Activated T-helper 1 cell treated with anti-CD3 and anti-CD28 coated beads, Interleukin-12 subunit alpha, Interleukin-12 subunit beta, Interleukin-2, Interleukin-4 antibody, amounts not matched to agents 30 ng/mL and 10 ng/mL and 1 ng/mL, durations not matched to agents 14 hours and 24 hours and 36 hours (primary cell): ENCODE results near the gene MCM9. TPM values are rescaled to one million over a fixed set of nuclear protein-coding genes. Genes with fewer than 3 reads are reported as not detected.

Experiments used
- DNase-seq: peaks from one replicate; pipeline ENCODE4 v3.0.0; 2021; ENCODE audit warnings: low spot score
- H3K27ac Mint-ChIP-seq: one replicate; pipeline ENCODE4 v1.8.0; 2021; ENCODE audit warnings: mild to moderate bottlenecking, mixed read lengths
- H3K27me3 Mint-ChIP-seq: one replicate; pipeline ENCODE4 v1.8.0; 2022; ENCODE audit warnings: mild to moderate bottlenecking, moderate library complexity, mixed read lengths; ENCODE audit not compliant: insufficient read depth
- H3K36me3 Mint-ChIP-seq: one replicate; pipeline ENCODE4 v1.8.0; 2021; ENCODE audit warnings: low read depth, mixed read lengths
- H3K4me1 Mint-ChIP-seq: one replicate; pipeline ENCODE4 v1.8.0; 2021; ENCODE audit warnings: low read depth, mixed read lengths
- H3K4me3 Mint-ChIP-seq: one replicate; pipeline ENCODE4 v1.8.0; 2021; ENCODE audit warnings: mild to moderate bottlenecking, moderate library complexity, mixed read lengths
- H3K9me3 Mint-ChIP-seq: one replicate; pipeline ENCODE4 v1.8.0; 2021; ENCODE audit warnings: mixed read lengths
- intact Hi-C: fragments of 100-400 bp; cut with micrococcal nuclease; formaldehyde crosslinking; loops from one replicate; pipeline ENCODE4 v1.15.1; 2024
- total RNA-seq: library from RNA; stranded (reverse); gene quantifications from 2 replicates; pipeline ENCODE4 v1.2.3, GENCODE V29; 2022

MCM9 gene
- total RNA-seq, 1 donor from 2014 or later, result 24.4 TPM

DNA sequence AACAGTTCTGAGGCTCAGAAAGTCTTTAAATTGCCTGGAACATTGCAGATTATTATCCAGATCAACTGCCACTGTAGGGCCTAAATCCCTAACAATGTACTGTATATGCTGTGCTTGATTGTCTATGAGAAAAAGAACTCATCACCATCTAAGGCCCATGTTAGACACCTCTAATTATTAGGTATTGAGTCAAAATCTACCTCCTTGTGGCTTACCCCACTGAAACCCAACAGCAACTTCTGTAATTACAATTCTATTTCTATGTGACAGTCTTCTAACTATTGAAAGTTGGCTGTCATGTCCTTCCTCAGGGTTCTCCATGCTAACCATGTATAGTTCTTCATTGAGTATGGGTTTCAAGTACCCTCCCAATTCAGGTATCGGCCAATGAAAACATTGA is 13.9 kb downstream of the MCM9 start:
- Mint-ChIP-seq H3K4me1 (peaks cover 8% of the 10 kb centered on the region), H3K9me3 (no peaks in the 10 kb centered on the region), H3K36me3 (peaks cover 45% of the 10 kb centered on the region), H3K27ac (no peak overlapping the region), H3K4me3 (no peak overlapping the region), H3K27me3 (no peaks in the 10 kb centered on the region)
- intact Hi-C loops, result no loop called here
- no peak for DNase-seq

DNA sequence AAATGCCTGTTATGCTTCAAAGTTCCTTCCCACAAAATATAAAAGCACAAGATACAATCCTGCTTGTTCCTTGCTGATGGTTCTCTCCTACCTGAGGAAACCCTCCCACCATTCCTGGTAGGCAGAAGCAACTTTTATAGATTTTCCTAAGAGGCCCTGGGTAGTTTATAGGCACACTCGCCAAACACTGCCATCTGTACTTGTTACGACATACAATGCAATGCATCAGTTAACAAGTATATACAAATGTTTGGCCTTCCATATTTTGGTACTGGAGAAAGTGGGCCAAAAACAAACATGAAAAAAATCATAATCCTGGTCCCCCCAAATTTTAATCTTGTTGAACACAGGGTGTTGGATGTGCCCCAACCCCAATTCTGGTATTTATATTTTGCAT is 16.6 kb downstream of the MCM9 start:
- no peak overlapping the region for H3K4me3 Mint-ChIP-seq
- intact Hi-C loops, result no loop called here
- H3K36me3 Mint-ChIP-seq, result peaks cover 54% of the 10 kb centered on the region
- DNase-seq, result no peak
- no peaks in the 10 kb centered on the region for H3K27me3 Mint-ChIP-seq
- no peaks in the 10 kb centered on the region for H3K4me1 Mint-ChIP-seq
- H3K27ac Mint-ChIP-seq, result no peak overlapping the region
- H3K9me3 Mint-ChIP-seq, result no peaks in the 10 kb centered on the region

DNA sequence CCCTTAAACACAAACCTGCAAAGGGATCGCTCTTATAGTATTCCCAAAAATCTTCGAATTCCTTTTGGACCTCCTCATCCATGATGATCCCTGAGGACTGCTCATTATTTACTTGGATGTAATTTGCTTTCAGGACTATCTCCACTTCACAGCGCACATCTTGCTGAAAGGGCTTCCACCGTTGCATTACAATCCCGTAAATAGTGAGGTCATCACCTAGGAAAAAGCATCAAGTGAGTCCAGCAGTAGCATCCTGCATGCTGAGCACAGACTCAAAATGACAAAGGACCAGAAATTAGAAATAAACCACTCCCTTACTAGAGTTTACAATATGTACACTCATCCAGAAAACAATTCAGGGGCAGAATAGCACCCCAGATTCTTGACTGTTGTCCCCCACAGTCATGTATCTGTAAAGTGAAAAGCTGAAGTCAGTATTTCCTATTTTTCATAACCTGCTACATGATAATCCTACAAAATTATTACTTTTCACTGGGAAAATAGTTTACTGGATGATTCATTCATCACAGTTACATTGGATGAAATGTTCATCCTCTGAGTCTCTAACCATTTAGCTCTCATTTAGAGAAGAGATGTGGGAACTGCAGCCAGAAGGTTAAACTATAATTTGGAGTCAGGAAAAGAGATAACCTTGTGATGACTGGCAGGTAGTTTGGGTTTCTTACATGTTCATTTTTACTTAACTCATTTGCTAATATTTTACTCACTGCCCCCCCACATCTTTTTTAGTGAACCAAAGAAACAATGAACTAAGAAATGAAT is 17.2 kb downstream of the MCM9 start:
- H3K27ac Mint-ChIP-seq, result no peak overlapping the region
- peaks cover 57% of the 10 kb centered on the region for H3K36me3 Mint-ChIP-seq
- no peak for DNase-seq
- no peaks in the 10 kb centered on the region for H3K27me3 Mint-ChIP-seq
- intact Hi-C loops, result no loop called here
- no peak overlapping the region for H3K4me3 Mint-ChIP-seq
- H3K9me3 Mint-ChIP-seq, result no peaks in the 10 kb centered on the region
- H3K4me1 Mint-ChIP-seq, result no peaks in the 10 kb centered on the region

DNA sequence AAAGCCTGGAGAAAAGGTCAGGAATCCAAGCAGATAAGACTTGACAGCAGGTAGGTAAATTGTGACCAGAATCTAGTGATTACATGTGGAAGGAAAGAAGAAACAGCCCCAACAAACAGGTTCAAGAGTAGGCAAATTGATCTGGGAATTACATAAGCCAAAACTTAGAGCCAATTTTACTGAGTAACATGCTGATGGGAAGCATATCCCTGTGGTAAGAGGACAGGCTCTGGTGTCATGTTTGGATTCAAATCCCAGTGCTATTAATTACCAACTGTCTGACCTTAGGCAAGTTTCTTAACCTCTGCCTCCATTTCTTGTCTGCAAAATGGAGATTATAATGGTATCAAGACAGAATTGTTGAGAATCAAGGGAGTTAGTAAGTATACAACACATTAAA is 20.4 kb downstream of the MCM9 start:
- Mint-ChIP-seq H3K27ac (no peak overlapping the region), H3K36me3 (peaks cover 55% of the 10 kb centered on the region), H3K4me3 (no peak overlapping the region), H3K27me3 (no peaks in the 10 kb centered on the region), H3K9me3 (no peaks in the 10 kb centered on the region), H3K4me1 (no peaks in the 10 kb centered on the region)
- no peak for DNase-seq
- intact Hi-C loops, result no loop called here

DNA sequence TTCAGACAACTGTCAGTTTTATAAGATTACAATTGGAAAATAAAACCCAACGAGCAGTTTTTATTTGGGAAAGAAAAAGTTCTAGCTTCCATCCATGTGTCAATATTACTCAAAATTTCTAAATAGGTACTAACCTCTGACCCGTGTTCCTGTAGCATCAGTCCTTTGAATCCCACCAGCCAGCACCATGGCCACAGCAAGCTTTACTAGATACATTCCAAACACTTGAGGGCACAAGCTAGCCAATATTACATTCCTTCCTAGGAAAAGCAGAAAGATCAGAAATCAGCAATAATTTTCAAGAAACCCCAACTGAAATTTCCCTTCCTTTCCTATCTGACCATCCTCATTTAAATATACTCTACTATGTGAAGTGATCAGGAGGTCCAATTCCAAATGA is 21.8 kb downstream of the MCM9 start:
- Mint-ChIP-seq H3K36me3 (peaks cover 51% of the 10 kb centered on the region), H3K4me3 (no peak overlapping the region), H3K27ac (no peak overlapping the region), H3K4me1 (no peaks in the 10 kb centered on the region), H3K27me3 (no peaks in the 10 kb centered on the region), H3K9me3 (no peaks in the 10 kb centered on the region)
- intact Hi-C loops, result no loop called here
- DNase-seq, result no peak

DNA sequence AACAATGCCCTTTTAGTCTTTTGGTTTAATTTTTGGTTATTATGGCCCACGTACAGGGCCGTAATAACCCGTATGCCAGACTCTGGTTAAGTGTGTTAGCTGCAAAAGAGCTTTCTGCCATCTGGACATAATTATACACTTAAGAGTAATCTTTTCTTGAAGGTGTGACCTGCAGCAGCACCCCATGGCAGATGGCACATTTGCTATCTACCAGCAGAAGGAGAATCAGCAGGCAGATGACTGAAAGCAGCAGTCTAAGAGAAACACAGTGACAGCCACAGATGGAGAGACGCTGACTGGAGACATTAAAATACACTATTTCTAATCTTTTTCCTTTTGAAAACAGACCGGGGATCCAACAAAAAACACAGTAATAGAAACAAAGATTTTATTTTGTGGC is 22.3 kb downstream of the MCM9 start:
- no peak for DNase-seq
- Mint-ChIP-seq H3K4me1 (no peaks in the 10 kb centered on the region), H3K4me3 (no peak overlapping the region), H3K9me3 (no peaks in the 10 kb centered on the region), H3K36me3 (peaks cover 54% of the 10 kb centered on the region), H3K27me3 (no peaks in the 10 kb centered on the region), H3K27ac (no peak overlapping the region)
- intact Hi-C loops, result no loop called here

DNA sequence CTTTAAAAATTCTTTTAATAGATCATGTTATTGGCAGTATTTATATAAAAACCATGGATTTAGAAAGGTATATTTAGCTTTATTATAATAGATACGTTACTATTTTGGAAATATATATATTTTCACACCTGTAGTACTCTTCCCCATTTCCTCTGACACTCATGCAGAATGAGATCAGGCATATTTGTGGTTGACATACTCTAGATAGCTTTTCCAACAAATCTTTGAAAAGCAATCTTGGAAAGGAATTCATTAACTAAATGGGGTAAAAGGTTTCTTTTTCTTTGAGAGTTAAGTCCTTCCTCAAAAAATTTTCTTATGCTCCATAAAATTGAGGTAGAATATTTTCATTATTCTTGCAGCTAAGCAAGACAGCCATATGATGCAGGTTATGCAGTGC is 26.5 kb downstream of the MCM9 start:
- no peak overlapping the region for H3K27ac Mint-ChIP-seq
- H3K4me3 Mint-ChIP-seq, result no peak overlapping the region
- intact Hi-C loops, result no loop called here
- peaks cover 39% of the 10 kb centered on the region for H3K4me1 Mint-ChIP-seq
- H3K27me3 Mint-ChIP-seq, result no peaks in the 10 kb centered on the region
- peaks cover 55% of the 10 kb centered on the region for H3K36me3 Mint-ChIP-seq
- DNase-seq, result no peak
- H3K9me3 Mint-ChIP-seq, result no peaks in the 10 kb centered on the region

DNA sequence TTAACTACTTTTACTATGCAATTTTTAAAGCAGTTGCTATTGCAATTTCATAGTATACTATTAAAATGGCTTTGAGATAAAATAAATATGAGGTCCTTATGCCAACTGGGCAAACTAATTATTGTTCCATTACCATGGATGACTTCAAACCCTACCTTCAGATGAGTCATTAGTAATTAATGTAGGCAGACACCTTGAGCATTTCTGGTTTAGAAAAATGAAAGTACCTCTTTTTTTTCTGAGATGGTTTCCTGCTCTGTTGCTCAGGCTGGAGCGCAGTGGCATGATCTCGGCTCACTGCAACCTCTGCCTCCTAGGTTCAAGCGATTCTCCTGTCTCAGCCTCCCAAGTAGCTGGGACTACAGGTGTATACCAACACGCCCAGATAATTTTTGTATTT is 29.1 kb downstream of the MCM9 start:
- no peak for DNase-seq
- Mint-ChIP-seq H3K36me3 (peaks cover 63% of the 10 kb centered on the region), H3K9me3 (no peaks in the 10 kb centered on the region), H3K27me3 (no peaks in the 10 kb centered on the region), H3K4me1 (peaks cover 65% of the 10 kb centered on the region), H3K27ac (peak overlapping the region; percentile 34), H3K4me3 (no peak overlapping the region)
- intact Hi-C loops, result no loop called here

DNA sequence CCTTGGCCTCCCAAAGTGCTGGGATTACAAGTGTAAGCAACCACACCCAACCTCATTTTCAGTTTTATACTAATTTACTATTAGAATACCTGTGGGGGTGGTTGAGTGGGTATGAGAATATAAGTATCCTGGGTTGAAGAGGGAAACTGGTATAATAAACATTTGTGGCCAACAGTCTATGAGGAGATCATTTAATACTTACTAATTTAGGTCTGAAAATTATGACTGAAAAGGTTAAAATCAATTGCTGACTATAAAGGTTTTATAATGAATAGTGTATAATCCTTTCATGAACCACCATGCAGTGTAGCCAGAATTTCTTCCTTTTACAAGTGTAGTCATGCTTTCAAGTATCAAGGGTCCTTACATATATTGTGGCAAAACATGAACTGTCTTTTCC is 29.9 kb downstream of the MCM9 start:
- intact Hi-C loops, result no loop called here
- Mint-ChIP-seq H3K9me3 (no peaks in the 10 kb centered on the region), H3K27ac (no peak overlapping the region), H3K36me3 (peaks cover 63% of the 10 kb centered on the region), H3K4me3 (no peak overlapping the region), H3K27me3 (no peaks in the 10 kb centered on the region), H3K4me1 (peaks cover 72% of the 10 kb centered on the region)
- DNase-seq, result no peak

DNA sequence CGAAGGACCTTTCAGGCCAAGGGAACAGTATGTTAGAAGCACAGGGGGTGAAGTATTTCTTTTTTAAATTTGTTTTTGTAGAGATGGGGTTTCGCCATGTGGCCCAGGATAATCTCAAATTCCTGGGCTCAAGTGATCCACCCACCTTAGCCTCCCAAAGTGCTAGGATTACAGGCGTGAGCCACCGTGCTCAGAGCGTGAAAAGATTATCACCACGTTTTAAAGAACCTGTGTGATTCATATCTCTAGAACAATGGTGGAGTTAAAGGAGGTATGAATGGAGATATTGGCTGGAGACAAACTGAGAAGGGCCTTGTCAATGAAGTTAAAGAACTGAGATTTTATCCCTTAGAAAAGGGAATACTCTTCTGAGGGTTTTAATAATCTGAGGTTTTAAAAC is 31.3 kb downstream of the MCM9 start:
- intact Hi-C loops, result no loop called here
- Mint-ChIP-seq H3K4me3 (no peak overlapping the region), H3K4me1 (peaks cover 86% of the 10 kb centered on the region), H3K36me3 (peaks cover 67% of the 10 kb centered on the region), H3K27me3 (no peaks in the 10 kb centered on the region), H3K9me3 (no peaks in the 10 kb centered on the region), H3K27ac (no peak overlapping the region)
- no peak for DNase-seq

DNA sequence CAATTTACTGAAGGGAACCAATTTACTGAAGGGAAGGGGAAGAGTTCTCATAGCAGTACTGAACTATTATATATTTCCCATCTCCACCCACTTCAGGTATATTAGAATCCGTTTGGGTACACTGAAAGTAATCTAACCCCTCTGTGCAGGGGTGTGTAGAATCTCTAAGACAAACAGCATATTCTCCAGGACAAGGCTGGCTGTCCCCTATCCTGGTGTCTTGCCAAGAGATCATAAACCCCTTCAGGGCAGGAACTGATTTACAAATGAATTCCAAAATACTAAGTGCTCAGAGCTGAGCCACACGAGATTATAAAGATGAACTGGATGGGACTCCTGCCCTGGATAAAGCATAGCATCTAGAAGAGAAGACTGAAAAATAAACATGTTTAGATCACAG is 31.8 kb downstream of the MCM9 start:
- H3K27ac Mint-ChIP-seq, result no peak overlapping the region
- intact Hi-C loops, result no loop called here
- no peak for DNase-seq
- peaks cover 89% of the 10 kb centered on the region for H3K4me1 Mint-ChIP-seq
- H3K36me3 Mint-ChIP-seq, result peaks cover 65% of the 10 kb centered on the region
- no peaks in the 10 kb centered on the region for H3K9me3 Mint-ChIP-seq
- H3K27me3 Mint-ChIP-seq, result no peaks in the 10 kb centered on the region
- no peak overlapping the region for H3K4me3 Mint-ChIP-seq

DNA sequence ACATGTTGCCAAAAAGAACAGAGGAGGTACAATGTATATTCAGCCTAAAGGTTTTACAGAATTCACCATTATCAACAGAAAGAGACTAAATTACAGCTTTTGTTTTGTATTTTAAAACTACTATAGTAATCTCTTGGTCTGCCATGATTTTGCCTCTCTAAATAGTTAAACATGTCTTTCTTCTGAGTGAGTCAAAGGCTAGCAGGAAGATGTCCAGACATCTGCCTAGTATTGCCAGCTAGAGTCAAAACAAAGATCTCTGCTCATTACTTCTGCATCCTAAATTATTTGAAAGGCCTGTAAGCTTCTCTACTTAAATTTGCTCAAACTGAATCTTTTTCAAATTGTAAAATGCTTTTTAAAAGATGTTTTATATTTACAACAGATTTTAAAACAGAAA is 32.2 kb downstream of the MCM9 start:
- no peak for DNase-seq
- Mint-ChIP-seq H3K27me3 (no peaks in the 10 kb centered on the region), H3K36me3 (peaks cover 65% of the 10 kb centered on the region), H3K4me3 (no peak overlapping the region), H3K4me1 (peaks cover 93% of the 10 kb centered on the region), H3K9me3 (no peaks in the 10 kb centered on the region), H3K27ac (no peak overlapping the region)
- intact Hi-C loops, result no loop called here

DNA sequence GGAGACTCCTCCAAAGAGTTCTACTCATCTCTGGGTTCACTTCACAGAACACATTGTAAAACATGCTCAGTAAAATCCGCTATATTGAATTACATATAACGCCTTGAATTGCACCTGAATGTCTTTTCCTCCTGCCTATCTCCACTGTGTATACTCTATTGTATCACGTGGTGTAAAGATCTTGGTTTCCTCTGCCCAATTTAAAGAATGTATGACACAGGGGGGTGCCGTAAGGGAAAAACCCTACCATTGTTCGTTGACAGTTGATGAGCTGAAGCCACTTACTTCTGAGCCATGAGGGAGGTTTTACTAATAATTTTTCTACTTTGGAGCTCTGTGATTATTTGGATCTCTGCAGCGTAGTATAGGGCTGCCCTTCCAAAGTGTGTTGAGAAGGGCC is 35.0 kb downstream of the MCM9 start:
- no peak for DNase-seq
- H3K4me3 Mint-ChIP-seq, result no peak overlapping the region
- peaks cover 53% of the 10 kb centered on the region for H3K36me3 Mint-ChIP-seq
- peak overlapping the region; percentile 79 for H3K27ac Mint-ChIP-seq
- H3K27me3 Mint-ChIP-seq, result no peaks in the 10 kb centered on the region
- no peaks in the 10 kb centered on the region for H3K9me3 Mint-ChIP-seq
- intact Hi-C loops, result loop anchor here (10.0 kb wide), 1 partner anchor 415 kb away; no protein-coding TSS in a partner anchor
- H3K4me1 Mint-ChIP-seq, result peaks cover 82% of the 10 kb centered on the region

DNA sequence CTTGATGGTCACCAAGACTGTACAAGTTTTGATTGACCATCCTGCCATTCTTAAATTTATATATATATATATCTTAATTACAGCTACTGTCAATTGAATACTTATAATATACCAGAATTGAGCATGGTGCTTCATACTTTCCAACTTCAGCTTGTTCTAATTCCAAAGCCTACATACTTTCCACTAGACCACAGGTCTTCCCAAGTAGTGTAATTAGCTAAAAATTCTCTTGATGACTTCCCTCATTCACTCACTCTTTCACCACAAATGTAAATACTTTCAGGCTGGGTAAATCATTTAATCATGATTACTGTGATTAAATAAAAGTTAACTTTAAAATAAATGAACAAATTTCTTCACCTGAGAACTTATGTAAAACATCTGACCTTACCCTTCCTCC is 37.6 kb downstream of the MCM9 start:
- H3K36me3 Mint-ChIP-seq, result peaks cover 37% of the 10 kb centered on the region
- intact Hi-C loops, result loop anchor here (2.0 to 10.0 kb wide), 2 partner anchors 27 to 417 kb away; no protein-coding TSS in a partner anchor
- H3K27ac Mint-ChIP-seq, result peak overlapping the region; percentile 72
- no peaks in the 10 kb centered on the region for H3K27me3 Mint-ChIP-seq
- no peaks in the 10 kb centered on the region for H3K9me3 Mint-ChIP-seq
- DNase-seq, result no peak
- H3K4me3 Mint-ChIP-seq, result no peak overlapping the region
- H3K4me1 Mint-ChIP-seq, result peaks cover 67% of the 10 kb centered on the region
